NCI-H2029 treated with DMSO at 0.1 percent for 48 hours (cell line): Measurements from ENCODE around the gene NSUN7.

Experiments used
- DNase-seq: peaks from one replicate; lab custom pipeline; 2025; lab: John Stamatoyannopoulos, UW

Gene NSUN7

DNA sequence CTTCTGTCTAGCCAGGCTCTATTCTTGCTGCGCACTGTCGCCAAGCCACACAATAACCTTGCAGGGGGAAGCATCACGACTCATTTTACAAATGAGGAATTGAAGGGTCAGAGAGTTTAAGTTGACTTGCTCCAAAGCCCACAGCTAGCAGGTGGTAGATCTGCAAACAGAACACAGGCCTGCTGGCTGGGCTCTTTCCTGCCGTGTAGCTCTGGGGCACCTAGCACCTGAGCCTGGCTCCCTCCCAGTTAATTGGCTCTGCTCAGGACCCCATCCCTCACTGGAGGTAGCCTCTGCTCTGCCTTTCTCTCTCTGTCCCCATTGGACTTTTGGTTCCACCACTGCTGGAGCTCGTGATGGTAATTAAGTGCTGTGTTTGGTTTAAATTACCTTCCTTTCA lies 98.5 kb downstream of the NSUN7 start:
- DNase-seq, result peak; percentile 82

DNA sequence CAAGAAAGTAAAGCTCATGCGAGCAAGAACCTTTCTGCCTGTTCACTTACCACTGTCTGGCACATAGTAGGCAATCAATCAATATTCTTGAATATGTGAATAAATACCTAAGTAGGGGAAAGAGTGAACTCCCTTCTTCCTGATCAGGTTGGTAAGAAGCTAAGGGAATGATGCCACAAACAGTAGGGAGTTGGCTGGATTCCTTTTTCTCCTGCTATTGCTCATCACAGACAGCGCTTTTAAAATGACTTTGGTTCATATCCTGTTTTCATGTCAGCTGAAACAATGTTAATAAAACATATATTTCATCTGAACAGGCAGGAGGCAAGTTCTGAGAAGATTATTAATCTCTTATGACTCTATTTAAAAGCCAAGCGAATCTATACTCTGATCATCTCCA lies 99.2 kb downstream of the NSUN7 start:
- DNase-seq, result no peak

DNA sequence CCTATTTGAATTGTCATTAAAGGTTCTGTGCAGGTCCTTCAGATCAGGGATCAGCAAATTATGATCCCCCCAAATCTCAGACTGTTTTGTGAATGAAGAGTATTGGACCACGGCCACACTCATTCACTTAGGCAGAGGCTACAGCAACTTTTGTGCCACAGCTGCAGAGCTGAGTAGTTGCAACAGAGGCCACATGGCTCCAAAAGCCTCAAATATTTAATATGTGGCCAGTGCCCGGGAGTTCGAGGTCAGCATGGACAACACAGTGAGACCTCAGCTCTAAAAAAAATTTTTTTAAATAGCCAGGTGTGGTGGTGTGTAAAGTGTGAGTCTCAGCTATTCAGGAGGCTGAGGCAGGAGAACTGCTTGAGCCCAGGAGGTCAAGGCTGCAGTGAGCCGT lies 100.7 kb downstream of the NSUN7 start:
- no peak for DNase-seq

DNA sequence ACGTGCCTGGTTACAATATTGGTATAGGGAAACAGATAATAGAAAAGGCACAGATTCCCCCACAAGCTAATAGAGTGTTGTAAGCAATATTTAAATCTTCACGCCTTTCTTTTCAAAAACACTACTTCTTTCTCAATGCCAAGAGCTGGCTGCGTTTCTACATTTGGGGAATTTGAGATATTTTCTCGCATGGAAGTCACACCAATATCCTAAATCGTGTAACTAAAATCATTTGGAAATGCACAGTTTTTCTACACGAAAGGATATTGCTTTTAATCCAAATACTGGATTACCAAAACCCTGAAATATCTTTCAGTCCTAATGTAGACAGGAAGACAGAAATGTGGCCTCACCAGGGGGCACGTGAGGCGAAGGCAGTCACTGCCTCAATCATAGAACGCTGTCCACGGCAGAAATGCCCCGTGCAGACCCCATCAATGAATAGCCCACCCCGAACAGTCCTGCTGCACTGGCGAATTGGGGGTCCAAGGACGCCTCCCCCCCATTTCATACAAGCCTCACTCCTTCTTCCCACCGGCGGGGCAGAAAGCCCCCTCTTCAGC lies 106.6 kb downstream of the NSUN7 start:
- DNase-seq, result no peak

DNA sequence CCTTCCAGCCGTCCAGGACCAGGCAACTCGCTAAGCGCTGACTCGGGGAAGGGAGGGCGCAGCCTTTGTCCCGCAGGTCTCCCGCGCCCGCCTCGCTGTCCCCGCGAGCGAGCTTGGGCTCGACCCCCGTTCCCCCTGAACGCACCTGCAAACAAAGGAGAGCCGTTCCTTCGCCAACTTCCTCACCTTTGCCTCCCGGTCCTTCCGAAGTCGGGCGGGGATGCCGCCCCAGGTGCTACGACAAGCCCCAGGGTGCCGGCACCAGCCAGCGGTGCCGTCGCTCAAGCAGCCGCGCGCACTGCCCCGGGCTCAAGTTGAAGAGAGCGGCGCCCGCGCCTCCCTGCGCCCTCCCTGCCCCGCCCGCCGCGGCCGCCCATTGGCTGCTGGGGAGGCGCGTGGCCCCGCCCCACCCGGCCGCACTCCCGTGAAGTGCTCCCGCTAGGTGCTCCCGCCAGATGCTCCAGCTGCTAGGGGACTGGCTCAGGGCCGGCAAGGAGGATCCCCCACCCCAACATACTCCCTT lies 107.1 kb downstream of the NSUN7 start:
- DNase-seq, result no peak

DNA sequence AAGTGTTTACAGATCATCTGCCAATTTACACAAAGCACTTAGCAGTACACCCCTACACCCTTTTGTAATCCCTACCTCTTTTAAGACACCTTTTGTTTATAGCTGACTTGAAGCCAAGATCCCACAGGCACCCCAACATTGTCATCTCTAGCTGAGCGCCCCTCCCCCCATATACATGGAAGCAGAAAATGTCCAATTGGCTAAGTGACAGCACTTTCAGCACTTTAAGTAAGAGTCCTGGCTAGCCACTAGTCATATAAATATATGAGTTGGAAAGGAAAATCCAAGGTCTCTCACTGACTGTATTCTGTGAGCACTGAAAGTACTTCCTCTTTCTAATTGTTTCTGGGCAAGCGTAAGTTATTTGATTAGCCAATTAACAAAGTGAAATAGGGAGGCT lies 108.2 kb downstream of the NSUN7 start:
- no peak for DNase-seq

DNA sequence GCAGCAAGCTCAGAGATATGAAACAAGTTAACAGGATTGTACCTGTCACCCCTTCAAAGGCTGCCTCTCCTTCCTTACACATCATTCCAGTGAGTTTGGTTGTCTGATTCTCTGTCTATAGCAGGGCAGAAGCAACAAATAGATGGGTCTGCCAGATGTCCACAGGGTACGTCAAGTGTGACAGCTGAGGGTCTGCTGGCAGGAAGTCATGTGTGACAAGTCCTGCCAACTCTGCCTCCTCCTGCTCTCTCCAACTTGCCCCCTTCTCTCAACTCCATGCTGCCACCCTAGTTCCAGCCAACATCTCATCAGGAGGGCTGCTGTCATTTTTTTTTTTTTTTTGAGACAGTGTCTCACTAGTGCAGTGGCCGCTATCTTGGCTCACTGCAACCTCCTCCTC lies 109.2 kb downstream of the NSUN7 start:
- no peak for DNase-seq
